Measurements from ENCODE around the gene SDSL.

DNA sequence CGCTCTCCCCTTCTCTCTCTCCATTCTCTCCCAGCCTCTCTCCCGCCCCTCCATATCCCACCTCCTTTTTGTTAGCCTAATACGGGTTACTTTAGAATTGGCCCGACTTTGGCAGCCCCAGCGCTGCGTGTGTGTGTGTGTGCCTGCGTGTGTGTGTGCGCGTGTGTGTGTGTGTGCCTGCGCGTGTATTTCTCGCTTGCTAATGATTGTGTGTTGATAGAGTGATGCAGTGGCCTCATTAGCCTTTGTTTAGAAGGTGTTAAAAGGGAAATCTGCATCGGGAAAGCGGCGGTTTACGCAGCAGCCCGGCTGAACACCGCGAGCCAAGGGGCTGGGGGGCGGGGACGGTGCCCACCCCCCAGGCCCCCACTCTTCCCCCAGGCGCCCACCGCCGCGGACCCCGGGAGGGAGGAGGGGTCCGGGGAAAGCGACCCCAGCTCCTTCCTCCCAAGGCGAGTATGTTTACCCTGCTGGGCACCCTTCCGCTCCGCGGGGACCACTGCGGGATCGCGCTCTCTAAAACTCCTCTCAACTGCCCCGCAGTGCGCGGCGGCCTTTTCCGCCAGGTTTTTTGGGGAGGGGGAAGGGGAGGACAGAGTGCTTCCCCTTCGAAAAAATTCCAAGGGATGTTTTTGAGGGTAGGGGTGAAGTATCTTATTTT, 56.3 kb downstream of the SDSL start:
- no peak for TF ChIP-seq CREM (CRISPR knock-in tag; IDR thresholded peaks at IDR 0.05)
- TF ChIP-seq, protein P1, sequence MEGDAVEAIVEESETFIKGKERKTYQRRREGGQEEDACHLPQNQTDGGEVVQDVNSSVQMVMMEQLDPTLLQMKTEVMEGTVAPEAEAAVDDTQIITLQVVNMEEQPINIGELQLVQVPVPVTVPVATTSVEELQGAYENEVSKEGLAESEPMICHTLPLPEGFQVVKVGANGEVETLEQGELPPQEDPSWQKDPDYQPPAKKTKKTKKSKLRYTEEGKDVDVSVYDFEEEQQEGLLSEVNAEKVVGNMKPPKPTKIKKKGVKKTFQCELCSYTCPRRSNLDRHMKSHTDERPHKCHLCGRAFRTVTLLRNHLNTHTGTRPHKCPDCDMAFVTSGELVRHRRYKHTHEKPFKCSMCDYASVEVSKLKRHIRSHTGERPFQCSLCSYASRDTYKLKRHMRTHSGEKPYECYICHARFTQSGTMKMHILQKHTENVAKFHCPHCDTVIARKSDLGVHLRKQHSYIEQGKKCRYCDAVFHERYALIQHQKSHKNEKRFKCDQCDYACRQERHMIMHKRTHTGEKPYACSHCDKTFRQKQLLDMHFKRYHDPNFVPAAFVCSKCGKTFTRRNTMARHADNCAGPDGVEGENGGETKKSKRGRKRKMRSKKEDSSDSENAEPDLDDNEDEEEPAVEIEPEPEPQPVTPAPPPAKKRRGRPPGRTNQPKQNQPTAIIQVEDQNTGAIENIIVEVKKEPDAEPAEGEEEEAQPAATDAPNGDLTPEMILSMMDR (IDR thresholded peaks at IDR 0.05), result no peak
